Activated B cell treated with CpG ODN at 0.5 μM for 24 hours (primary cell): ENCODE data around the gene DUSP7. TPM values are rescaled to one million over a fixed set of nuclear protein-coding genes. Genes with fewer than 3 reads are reported as not detected.

Source experiments
- ATAC-seq: fragments of 200-7000 bp; cut with Tn5 transposase; one replicate; pipeline ENCODE4 v1.10.0; 2021; ENCODE audit warnings: low read depth, mild to moderate bottlenecking, moderate library complexity
- CTCF ChIA-PET: fragments of 350-600 bp; sonication (Branson Sonifier 250); formaldehyde crosslinking; loops from one replicate; lab custom pipeline; 2021; ENCODE audit warnings: antibody characterized with exemption; lab: Charles Lee
- POLR2A ChIA-PET: fragments of 350-600 bp; sonication (Branson Sonifier 250); formaldehyde crosslinking; loops from one replicate; lab custom pipeline; 2021; ENCODE audit warnings: antibody characterized with exemption; lab: Charles Lee
- DNase-seq: peaks from one replicate; pipeline ENCODE4 v3.0.0; 2022
- H3K27ac Mint-ChIP-seq: one replicate; pipeline ENCODE4 v1.8.0; 2020; ENCODE audit warnings: mixed read lengths
- H3K27me3 Mint-ChIP-seq: one replicate; pipeline ENCODE4 v1.8.0; 2021; ENCODE audit warnings: mixed read lengths
- H3K36me3 Mint-ChIP-seq: one replicate; pipeline ENCODE4 v1.8.0; 2021; ENCODE audit warnings: low read depth, mixed read lengths
- H3K4me1 Mint-ChIP-seq: one replicate; pipeline ENCODE4 v1.8.0; 2021; ENCODE audit warnings: mixed read lengths
- H3K4me3 Mint-ChIP-seq: one replicate; pipeline ENCODE4 v1.8.0; 2020; ENCODE audit warnings: mild to moderate bottlenecking, mixed read lengths
- H3K9me3 Mint-ChIP-seq: one replicate; pipeline ENCODE4 v1.8.0; 2020; ENCODE audit warnings: mixed read lengths
- intact Hi-C: fragments of 100-400 bp; cut with micrococcal nuclease; formaldehyde crosslinking; loops from one replicate; pipeline ENCODE4 v1.15.1; 2024
- total RNA-seq: library from RNA; stranded (reverse); gene quantifications from 2 replicates; pipeline ENCODE4 v1.2.3, GENCODE V29; 2022
- TF ChIP-seq, protein P1 (sequence below): fragments of 200-600 bp; IDR thresholded peaks from one replicate; pipeline ENCODE4 v1.8.0; 2022; ENCODE audit warnings: antibody characterized with exemption, mild to moderate bottlenecking

The DUSP7 gene
- total RNA-seq, 1 donor from 2014 or later: 4.3 TPM

DNA sequence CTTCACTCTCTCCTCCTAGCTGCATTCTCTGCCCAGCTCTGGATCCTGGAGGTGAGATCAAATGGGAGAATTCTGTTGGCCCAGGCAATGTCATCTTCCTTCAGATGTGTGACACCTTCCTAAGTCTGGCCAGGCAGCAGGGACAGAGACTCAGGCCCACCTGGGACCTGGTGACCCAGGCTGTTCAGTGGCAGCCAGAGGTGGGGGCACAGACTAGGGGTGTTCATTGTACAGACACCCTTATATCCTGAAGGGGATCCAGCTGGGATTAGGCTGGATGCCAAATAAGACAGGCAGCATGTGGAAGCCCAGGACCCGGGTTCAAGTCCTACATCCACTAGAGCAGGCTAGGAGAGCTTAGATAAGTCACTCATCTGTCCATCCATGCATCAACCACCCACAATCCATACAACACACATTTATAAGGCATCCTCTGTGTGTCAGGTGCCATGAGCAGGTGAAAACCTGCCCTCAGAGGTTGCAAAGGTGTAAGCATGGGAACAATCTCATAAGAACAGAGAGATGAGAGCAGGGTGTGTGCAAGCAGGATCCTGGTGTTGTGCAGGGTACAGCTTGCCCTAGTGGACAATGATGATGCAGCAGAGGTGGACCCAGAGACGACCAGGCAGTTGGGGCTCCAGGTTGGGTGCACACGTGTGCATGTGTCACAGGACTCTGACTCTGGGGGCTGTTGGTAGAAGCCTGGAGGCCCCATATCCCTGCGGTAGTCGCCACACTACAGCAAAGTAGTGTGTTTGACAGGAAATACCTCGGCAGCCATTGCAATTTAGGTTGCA is 42.4 kb downstream of the DUSP7 start:
- TF ChIP-seq, protein P1, sequence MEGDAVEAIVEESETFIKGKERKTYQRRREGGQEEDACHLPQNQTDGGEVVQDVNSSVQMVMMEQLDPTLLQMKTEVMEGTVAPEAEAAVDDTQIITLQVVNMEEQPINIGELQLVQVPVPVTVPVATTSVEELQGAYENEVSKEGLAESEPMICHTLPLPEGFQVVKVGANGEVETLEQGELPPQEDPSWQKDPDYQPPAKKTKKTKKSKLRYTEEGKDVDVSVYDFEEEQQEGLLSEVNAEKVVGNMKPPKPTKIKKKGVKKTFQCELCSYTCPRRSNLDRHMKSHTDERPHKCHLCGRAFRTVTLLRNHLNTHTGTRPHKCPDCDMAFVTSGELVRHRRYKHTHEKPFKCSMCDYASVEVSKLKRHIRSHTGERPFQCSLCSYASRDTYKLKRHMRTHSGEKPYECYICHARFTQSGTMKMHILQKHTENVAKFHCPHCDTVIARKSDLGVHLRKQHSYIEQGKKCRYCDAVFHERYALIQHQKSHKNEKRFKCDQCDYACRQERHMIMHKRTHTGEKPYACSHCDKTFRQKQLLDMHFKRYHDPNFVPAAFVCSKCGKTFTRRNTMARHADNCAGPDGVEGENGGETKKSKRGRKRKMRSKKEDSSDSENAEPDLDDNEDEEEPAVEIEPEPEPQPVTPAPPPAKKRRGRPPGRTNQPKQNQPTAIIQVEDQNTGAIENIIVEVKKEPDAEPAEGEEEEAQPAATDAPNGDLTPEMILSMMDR: no peak
- ATAC-seq (no peak), DNase-seq (no peak)
- intact Hi-C loops: no loop called here
- Mint-ChIP-seq H3K4me1 (no peaks in the 10 kb centered on the region), H3K27me3 (peaks cover 2% of the 10 kb centered on the region), H3K27ac (no peak overlapping the region), H3K4me3 (no peak overlapping the region), H3K9me3 (no peaks in the 10 kb centered on the region), H3K36me3 (no peaks in the 10 kb centered on the region)
- ChIA-PET POLR2A (no interaction called here), CTCF (no interaction called here)

GRCh38 chr3:52012699-52013098 is 43.7 kb downstream of the DUSP7 start:
- intact Hi-C loops: no loop called here
- Mint-ChIP-seq H3K4me3 (no peak overlapping the region), H3K27me3 (peaks cover 2% of the 10 kb centered on the region), H3K4me1 (no peaks in the 10 kb centered on the region), H3K9me3 (no peaks in the 10 kb centered on the region), H3K36me3 (no peaks in the 10 kb centered on the region), H3K27ac (no peak overlapping the region)
- no peak for DNase-seq
- TF ChIP-seq, protein P1: no peak
- ChIA-PET POLR2A (no interaction called here), CTCF (no interaction called here)
- ATAC-seq: no peak

DNA sequence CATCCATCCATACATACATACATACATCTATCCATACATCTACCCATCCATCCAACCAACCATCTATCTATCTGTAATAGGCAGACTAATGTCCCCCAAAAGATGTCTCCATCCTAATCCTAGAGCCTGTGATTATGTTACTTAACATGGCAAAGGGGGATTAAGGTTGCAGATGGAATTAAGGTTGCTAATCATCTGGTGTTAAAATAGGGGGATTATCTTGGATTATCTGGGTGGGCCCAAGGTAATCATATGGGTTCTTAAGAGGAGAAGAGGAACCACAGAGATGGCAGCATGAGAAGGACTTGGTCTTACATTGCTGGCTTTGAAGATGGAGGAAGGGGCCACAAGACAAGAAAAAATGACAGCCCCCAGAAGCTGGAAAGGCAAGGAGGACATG is 45.9 kb downstream of the DUSP7 start:
- no peaks in the 10 kb centered on the region for H3K4me1 Mint-ChIP-seq
- no peak overlapping the region for H3K27ac Mint-ChIP-seq
- DNase-seq (no peak), ATAC-seq (no peak)
- H3K36me3 Mint-ChIP-seq: no peaks in the 10 kb centered on the region
- H3K9me3 Mint-ChIP-seq: no peaks in the 10 kb centered on the region
- intact Hi-C loops: no loop called here
- H3K4me3 Mint-ChIP-seq: no peak overlapping the region
- no peaks in the 10 kb centered on the region for H3K27me3 Mint-ChIP-seq
- ChIA-PET POLR2A (no interaction called here), CTCF (no interaction called here)
- TF ChIP-seq, protein P1: no peak

DNA sequence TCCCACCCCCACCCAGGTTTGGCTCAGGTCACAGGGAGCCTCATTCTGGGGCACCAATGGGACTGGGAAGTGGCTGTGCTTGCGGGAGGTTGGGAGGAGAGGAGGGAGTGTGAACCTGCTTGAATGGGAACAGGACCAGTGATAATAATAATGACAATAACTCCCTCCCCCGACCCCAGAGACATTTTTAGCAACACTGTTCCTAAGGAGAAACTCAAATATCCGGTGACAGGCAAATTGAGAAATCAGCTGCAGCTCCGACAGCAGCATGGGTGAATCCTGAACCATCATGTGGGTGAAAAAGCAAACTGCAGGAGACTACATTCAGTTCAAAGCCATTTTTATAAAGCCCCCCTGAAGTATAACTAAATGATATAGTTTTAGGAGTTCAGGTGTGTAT is 49.1 kb downstream of the DUSP7 start:
- DNase-seq (no peak), ATAC-seq (no peak)
- Mint-ChIP-seq H3K27me3 (peaks cover 2% of the 10 kb centered on the region), H3K4me1 (no peaks in the 10 kb centered on the region), H3K4me3 (no peak overlapping the region), H3K27ac (no peak overlapping the region), H3K36me3 (no peaks in the 10 kb centered on the region), H3K9me3 (no peaks in the 10 kb centered on the region)
- intact Hi-C loops: no loop called here
- POLR2A ChIA-PET: no interaction called here
- TF ChIP-seq, protein P1: no peak
- CTCF ChIA-PET: no interaction called here

- DNase-seq: no peak
- no peaks in the 10 kb centered on the region for H3K36me3 Mint-ChIP-seq
- H3K27me3 Mint-ChIP-seq: peaks cover 2% of the 10 kb centered on the region
- intact Hi-C loops: no loop called here
- POLR2A ChIA-PET: no interaction called here
- no peaks in the 10 kb centered on the region for H3K4me1 Mint-ChIP-seq
- ATAC-seq: no peak
- H3K27ac Mint-ChIP-seq: no peak overlapping the region
- CTCF ChIA-PET: no interaction called here
- no peaks in the 10 kb centered on the region for H3K9me3 Mint-ChIP-seq
- TF ChIP-seq, protein P1: no peak
- no peak overlapping the region for H3K4me3 Mint-ChIP-seq
Observed at GRCh38 chr3:52006820-52007133, 49.6 kb downstream of the DUSP7 start.
